Neural cell (in vitro differentiated cells): ENCODE results near the gene CDC42BPB.

Experiments
- EP300 ChIP-seq: fragments of 450-650 bp; conservative IDR thresholded peaks from 2 replicates; pipeline ENCODE4 v1.6.1; 2014; ENCODE audit warnings: antibody characterized with exemption, mild to moderate bottlenecking, moderate library complexity; ENCODE audit not compliant: poor library complexity, severe bottlenecking
- EZH2 ChIP-seq: fragments of 200-600, 300-800 bp; shearing (Covaris generic), sonication (generic); IDR thresholded peaks from 2 replicates; pipeline ENCODE4 v1.6.1; 2014; ENCODE audit warnings: antibody characterized with exemption, low read length, borderline replicate concordance, mild to moderate bottlenecking; ENCODE audit not compliant: insufficient read depth, poor library complexity, severe bottlenecking
- MXI1 ChIP-seq: fragments of 450-650 bp; conservative IDR thresholded peaks from 2 replicates; pipeline ENCODE4 v1.6.1; 2014; ENCODE audit warnings: antibody characterized with exemption, mild to moderate bottlenecking; ENCODE audit not compliant: poor library complexity, severe bottlenecking
- POLR2AphosphoS5 ChIP-seq: IDR thresholded peaks from 2 replicates; pipeline ENCODE4 v1.6.1; 2012
- RAD21 ChIP-seq: fragments of 450-650 bp; conservative IDR thresholded peaks from 2 replicates; pipeline ENCODE4 v1.6.1; 2014; ENCODE audit warnings: antibody characterized with exemption, mild to moderate bottlenecking, moderate library complexity
- REST ChIP-seq: IDR thresholded peaks from 2 replicates; pipeline ENCODE4 v1.6.1; 2012; ENCODE audit warnings: borderline replicate concordance
- SMC3 ChIP-seq: fragments of 450-650 bp; conservative IDR thresholded peaks from 2 replicates; pipeline ENCODE4 v1.6.1; 2014; ENCODE audit warnings: antibody characterized with exemption, mild to moderate bottlenecking, moderate library complexity; ENCODE audit not compliant: poor library complexity
- TAF1 ChIP-seq: IDR thresholded peaks from 2 replicates; pipeline ENCODE4 v1.6.1; 2012; ENCODE audit warnings: low read depth
- TF ChIP-seq, protein P1 (sequence below): fragments of 450-650 bp; IDR thresholded peaks from 2 replicates; pipeline ENCODE4 v1.5.1; 2014; ENCODE audit warnings: antibody characterized with exemption, mild to moderate bottlenecking, moderate library complexity; ENCODE audit not compliant: poor library complexity, severe bottlenecking

DNA sequence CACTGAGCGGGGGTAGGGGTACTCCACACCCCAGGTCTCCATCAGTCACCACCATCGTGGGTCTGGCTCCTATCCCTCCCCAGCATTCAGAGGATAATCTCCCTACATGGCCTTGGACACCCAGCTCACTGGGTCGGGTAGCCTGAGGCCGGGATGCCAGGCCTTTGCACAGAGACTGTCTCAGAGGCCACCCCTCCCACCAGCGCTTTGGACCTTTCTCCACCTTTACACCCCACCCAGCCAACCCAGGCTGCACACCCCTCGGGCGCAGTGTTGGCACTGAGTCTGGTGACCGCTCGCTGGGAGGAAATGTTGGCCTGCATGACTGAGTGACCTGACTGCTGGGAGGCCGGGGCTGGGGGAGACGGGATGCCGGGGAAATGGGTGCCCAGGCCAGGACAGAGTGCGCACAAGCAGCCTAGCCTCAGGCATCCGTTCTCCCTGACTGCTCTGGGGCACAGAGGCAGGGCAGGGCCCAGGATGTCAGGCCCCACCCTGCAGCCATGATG is 16.1 kb upstream of the CDC42BPB start:
- TF ChIP-seq, protein P1, sequence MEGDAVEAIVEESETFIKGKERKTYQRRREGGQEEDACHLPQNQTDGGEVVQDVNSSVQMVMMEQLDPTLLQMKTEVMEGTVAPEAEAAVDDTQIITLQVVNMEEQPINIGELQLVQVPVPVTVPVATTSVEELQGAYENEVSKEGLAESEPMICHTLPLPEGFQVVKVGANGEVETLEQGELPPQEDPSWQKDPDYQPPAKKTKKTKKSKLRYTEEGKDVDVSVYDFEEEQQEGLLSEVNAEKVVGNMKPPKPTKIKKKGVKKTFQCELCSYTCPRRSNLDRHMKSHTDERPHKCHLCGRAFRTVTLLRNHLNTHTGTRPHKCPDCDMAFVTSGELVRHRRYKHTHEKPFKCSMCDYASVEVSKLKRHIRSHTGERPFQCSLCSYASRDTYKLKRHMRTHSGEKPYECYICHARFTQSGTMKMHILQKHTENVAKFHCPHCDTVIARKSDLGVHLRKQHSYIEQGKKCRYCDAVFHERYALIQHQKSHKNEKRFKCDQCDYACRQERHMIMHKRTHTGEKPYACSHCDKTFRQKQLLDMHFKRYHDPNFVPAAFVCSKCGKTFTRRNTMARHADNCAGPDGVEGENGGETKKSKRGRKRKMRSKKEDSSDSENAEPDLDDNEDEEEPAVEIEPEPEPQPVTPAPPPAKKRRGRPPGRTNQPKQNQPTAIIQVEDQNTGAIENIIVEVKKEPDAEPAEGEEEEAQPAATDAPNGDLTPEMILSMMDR = no peak
- TF ChIP-seq REST = no peak
- TF ChIP-seq EZH2 = no peak
- no peak for TF ChIP-seq TAF1
- no peak for TF ChIP-seq SMC3
- TF ChIP-seq RAD21 = no peak
- no peak for TF ChIP-seq POLR2AphosphoS5
- TF ChIP-seq EP300 = no peak
- no peak for TF ChIP-seq MXI1
